ENCODE results near the gene MEGF6.

MEGF6 gene

GRCh38 chr1:3644273-3644672 is 33.0 kb upstream of the MEGF6 start:
- no peak for DNase-seq (ENCODE audit: low read depth in 2 of 2, low spot score in 1 of 2)

GRCh38 chr1:3642919-3643675 is 31.8 kb upstream of the MEGF6 start:
- no peak for DNase-seq (ENCODE audit: low read depth in 2 of 2, low spot score in 1 of 2)

GRCh38 chr1:3641816-3642215 is 30.5 kb upstream of the MEGF6 start:
- DNase-seq (ENCODE audit: low read depth in 2 of 2, low spot score in 1 of 2), result no peak

GRCh38 chr1:3641046-3641760 is 29.9 kb upstream of the MEGF6 start:
- no peak for DNase-seq (ENCODE audit: low read depth in 2 of 2, low spot score in 1 of 2)

GRCh38 chr1:3640121-3640837 is 29.0 kb upstream of the MEGF6 start:
- DNase-seq (ENCODE audit: low read depth in 2 of 2, low spot score in 1 of 2), result no peak

- no peak for DNase-seq (ENCODE audit: low read depth in 2 of 2, low spot score in 1 of 2)
Observed at GRCh38 chr1:3639397-3639911, 28.1 kb upstream of the MEGF6 start.

- DNase-seq (ENCODE audit: low read depth in 2 of 2, low spot score in 1 of 2), result no peak
Observed at GRCh38 chr1:3638676-3639075, 27.4 kb upstream of the MEGF6 start.

- no peak for DNase-seq (ENCODE audit: low read depth in 2 of 2, low spot score in 1 of 2)
Observed at GRCh38 chr1:3638027-3638426, 26.7 kb upstream of the MEGF6 start.

GRCh38 chr1:3636531-3636930 is 25.2 kb upstream of the MEGF6 start:
- no peak for DNase-seq (ENCODE audit: low read depth in 2 of 2, low spot score in 1 of 2)

- no peak for DNase-seq (ENCODE audit: low read depth in 2 of 2, low spot score in 1 of 2)
Observed at GRCh38 chr1:3636080-3636479, 24.8 kb upstream of the MEGF6 start.

- DNase-seq (ENCODE audit: low read depth in 2 of 2, low spot score in 1 of 2), result no peak
Observed at GRCh38 chr1:3634059-3634800, 22.9 kb upstream of the MEGF6 start.

- DNase-seq (ENCODE audit: low read depth in 2 of 2, low spot score in 1 of 2), result no peak
Observed at GRCh38 chr1:3633344-3634058, 22.2 kb upstream of the MEGF6 start.

- DNase-seq (ENCODE audit: low read depth in 2 of 2, low spot score in 1 of 2), result no peak
Observed at GRCh38 chr1:3632716-3633343, 21.5 kb upstream of the MEGF6 start.

GRCh38 chr1:3632298-3632697 is 21.0 kb upstream of the MEGF6 start:
- DNase-seq (ENCODE audit: low read depth in 2 of 2, low spot score in 1 of 2), result no peak

GRCh38 chr1:3631320-3632260 is 20.3 kb upstream of the MEGF6 start:
- DNase-seq (ENCODE audit: low read depth in 2 of 2, low spot score in 1 of 2), result no peak

- no peak for DNase-seq (ENCODE audit: low read depth in 2 of 2, low spot score in 1 of 2)
Observed at GRCh38 chr1:3630914-3631313, 19.6 kb upstream of the MEGF6 start.

GRCh38 chr1:3630161-3630611 is 18.9 kb upstream of the MEGF6 start:
- no peak for DNase-seq (ENCODE audit: low read depth in 2 of 2, low spot score in 1 of 2)

GRCh38 chr1:3629561-3630160 is 18.4 kb upstream of the MEGF6 start:
- DNase-seq (ENCODE audit: low read depth in 2 of 2, low spot score in 1 of 2), result no peak
